Stimulated activated CD8-positive, alpha-beta memory T cell treated with anti-CD3 and anti-CD28 coated beads, Interleukin-4, amount 100 ng/mL, for 24 hours (primary cell): ENCODE data around the gene OR2L8.

Experiments
- DNase-seq: peaks from one replicate; pipeline ENCODE4 v3.0.0-alpha.2; 2020; ENCODE audit warnings: low read depth

The OR2L8 gene

GRCh38 chr1:247992986-247993385, 44.3 kb downstream of the OR2L8 start:
- no peak for DNase-seq

- DNase-seq: no peak
These were observed 50.2 kb downstream of the OR2L8 start for GRCh38 chr1:247998811-247999210.
